Measurements from ENCODE around the gene CPO. TPM values are rescaled to one million over a fixed set of nuclear protein-coding genes. Genes with fewer than 3 reads are reported as not detected.
"Not testable (repeated sequence)": the region's sequence is repeated elsewhere in the genome, so short reads cannot be mapped to it uniquely, and the experiment has no call there.

Gene CPO
- total RNA-seq, 1 donor from 2014 or later, result not detected

DNA sequence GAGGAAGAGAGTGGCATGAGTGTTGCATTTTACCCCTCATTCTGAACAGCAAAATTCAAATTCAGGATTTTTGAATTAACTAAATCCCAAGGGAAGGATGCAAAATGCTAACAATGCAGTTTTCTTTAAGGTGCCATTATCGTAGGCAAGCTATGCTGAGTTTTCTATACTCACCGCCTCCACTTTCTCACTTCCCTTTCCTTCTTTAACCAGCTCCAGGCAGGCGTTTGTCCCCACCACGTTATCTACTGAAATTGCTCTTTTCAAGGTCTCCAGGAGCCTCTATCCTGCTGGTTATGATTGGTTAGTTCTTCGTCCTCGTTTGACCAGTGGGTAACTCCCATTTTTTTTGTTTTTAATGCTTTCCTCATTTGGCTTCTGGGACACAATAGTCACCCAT, 1.8 kb upstream of the CPO start:
- TF ChIP-seq POLR2AphosphoS5 (IDR thresholded peaks at IDR 0.05; ENCODE audit: insufficient read depth in 1 of 2, low read depth in 1 of 2) (no peak), CTCF (IDR thresholded peaks at IDR 0.05) (no peak), POLR2A (IDR thresholded peaks at IDR 0.05) (no peak)
- H3K36me3 ChIP-seq, result no peaks in the 10 kb centered on the region
- no peaks in the 10 kb centered on the region for H3K4me1 ChIP-seq
- DNase-seq (ENCODE audit: extremely low spot score in 2 of 2), result no peak
- no peaks in the 10 kb centered on the region for H3K27me3 ChIP-seq
- H3K9me3 ChIP-seq, result no peaks in the 10 kb centered on the region
- intact Hi-C loops (cut with DNase I), result no loop called here
- H3K4me3 ChIP-seq, result no peak overlapping the region
- H3K27ac ChIP-seq, result no peak overlapping the region

DNA sequence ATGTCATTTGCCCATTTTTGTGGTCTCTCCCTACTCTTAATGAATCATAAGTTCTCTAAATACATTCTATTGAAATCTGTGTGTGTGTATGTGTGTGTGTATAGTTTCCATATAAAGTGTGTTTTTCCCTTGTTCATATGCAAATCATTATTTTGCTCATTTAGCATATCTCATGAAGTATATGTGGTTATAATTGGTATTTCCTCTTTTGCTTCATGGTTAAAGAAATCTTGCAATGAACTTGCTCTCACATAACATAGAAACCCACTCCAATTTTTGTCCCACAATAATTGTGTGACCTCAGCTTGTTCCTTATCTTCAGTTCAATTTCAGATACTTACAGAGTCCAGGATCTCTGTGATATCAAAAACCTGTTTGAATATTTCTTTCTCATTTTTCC, 1.2 kb downstream of the CPO start:
- Histone ChIP-seq H3K27me3 (no peaks in the 10 kb centered on the region), H3K4me1 (no peaks in the 10 kb centered on the region), H3K27ac (no peak overlapping the region), H3K9me3 (no peaks in the 10 kb centered on the region), H3K4me3 (no peak overlapping the region), H3K36me3 (no peaks in the 10 kb centered on the region)
- DNase-seq (ENCODE audit: extremely low spot score in 2 of 2), result no peak
- TF ChIP-seq POLR2AphosphoS5 (IDR thresholded peaks at IDR 0.05; ENCODE audit: insufficient read depth in 1 of 2, low read depth in 1 of 2) (no peak), CTCF (IDR thresholded peaks at IDR 0.05) (no peak), POLR2A (IDR thresholded peaks at IDR 0.05) (no peak)
- intact Hi-C loops (cut with DNase I), result no loop called here

GRCh38 chr2:206942592-206943478, 3.5 kb downstream of the CPO start:
- H3K27ac ChIP-seq, result no peak overlapping the region
- intact Hi-C loops (cut with DNase I), result no loop called here
- no peaks in the 10 kb centered on the region for H3K27me3 ChIP-seq
- TF ChIP-seq POLR2A (IDR thresholded peaks at IDR 0.05) (no peak), CTCF (IDR thresholded peaks at IDR 0.05) (no peak), POLR2AphosphoS5 (IDR thresholded peaks at IDR 0.05; ENCODE audit: insufficient read depth in 1 of 2, low read depth in 1 of 2) (no peak)
- H3K4me1 ChIP-seq, result no peaks in the 10 kb centered on the region
- H3K36me3 ChIP-seq, result no peaks in the 10 kb centered on the region
- DNase-seq (ENCODE audit: extremely low spot score in 2 of 2), result no peak
- H3K4me3 ChIP-seq, result no peak overlapping the region
- H3K9me3 ChIP-seq, result no peaks in the 10 kb centered on the region

GRCh38 chr2:206953404-206953803, 14.1 kb downstream of the CPO start:
- H3K36me3 ChIP-seq; H3K27me3 ChIP-seq; H3K9me3 ChIP-seq; DNase-seq (ENCODE audit: extremely low spot score in 2 of 2); intact Hi-C loops (cut with DNase I); H3K4me1 ChIP-seq; H3K4me3 ChIP-seq; H3K27ac ChIP-seq: not testable (repeated sequence)

DNA sequence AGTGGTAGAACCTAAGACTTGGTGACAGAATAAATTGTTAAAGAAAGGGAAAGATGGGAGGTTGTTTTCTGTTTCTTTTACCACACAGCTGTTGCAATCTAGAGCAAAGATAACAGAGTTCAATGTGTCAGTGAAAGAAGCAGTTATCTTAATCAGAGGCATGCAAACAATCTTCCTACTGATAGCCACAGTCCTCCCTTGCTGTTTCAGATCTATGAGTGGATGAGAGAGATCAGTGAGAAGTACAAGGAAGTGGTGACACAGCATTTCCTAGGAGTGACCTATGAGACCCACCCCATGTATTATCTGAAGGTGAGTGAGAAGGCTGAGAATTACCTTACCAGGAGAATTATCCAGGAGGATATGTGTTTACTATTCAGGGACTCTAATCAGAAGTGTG, 15.9 kb downstream of the CPO start:
- Histone ChIP-seq H3K27me3 (no peaks in the 10 kb centered on the region), H3K4me3 (no peak overlapping the region), H3K9me3 (no peaks in the 10 kb centered on the region), H3K4me1 (no peaks in the 10 kb centered on the region), H3K36me3 (no peaks in the 10 kb centered on the region), H3K27ac (no peak overlapping the region)
- intact Hi-C loops (cut with DNase I), result no loop called here
- no peak for TF ChIP-seq CTCF (IDR thresholded peaks at IDR 0.05)
- no peak for TF ChIP-seq POLR2AphosphoS5 (IDR thresholded peaks at IDR 0.05; ENCODE audit: insufficient read depth in 1 of 2, low read depth in 1 of 2)
- no peak for TF ChIP-seq POLR2A (IDR thresholded peaks at IDR 0.05)
- DNase-seq (ENCODE audit: extremely low spot score in 2 of 2), result no peak

Measured in vagina (tissue), 2 donors.